CD4-positive, alpha-beta T cell treated with Interleukin-2 at 100 ng/mL for 4 hours (primary cell): ENCODE data around the gene FBXL5.

Experiments used
- DNase-seq: peaks from one replicate; pipeline ENCODE4 v3.0.0-alpha.2; 2020; ENCODE audit warnings: low spot score

Gene FBXL5

GRCh38 chr4:15676039-15676438 is 20.9 kb upstream of the FBXL5 start:
- DNase-seq, result no peak

- no peak for DNase-seq
Measured at GRCh38 chr4:15675356-15675755, 20.2 kb upstream of the FBXL5 start.

GRCh38 chr4:15674926-15675325 is 19.8 kb upstream of the FBXL5 start:
- no peak for DNase-seq

GRCh38 chr4:15674046-15674445 is 18.9 kb upstream of the FBXL5 start:
- no peak for DNase-seq

GRCh38 chr4:15673337-15673736 is 18.2 kb upstream of the FBXL5 start:
- no peak for DNase-seq

GRCh38 chr4:15672101-15672500 is 16.9 kb upstream of the FBXL5 start:
- no peak for DNase-seq

- no peak for DNase-seq
Measured at GRCh38 chr4:15670576-15670975, 15.4 kb upstream of the FBXL5 start.

GRCh38 chr4:15668566-15669435 is 13.6 kb upstream of the FBXL5 start:
- DNase-seq, result no peak

- DNase-seq, result no peak
Measured at GRCh38 chr4:15667006-15667405, 11.8 kb upstream of the FBXL5 start.

GRCh38 chr4:15665753-15666365 is 10.7 kb upstream of the FBXL5 start:
- no peak for DNase-seq

GRCh38 chr4:15659768-15660570 is 4.8 kb upstream of the FBXL5 start:
- DNase-seq, result no peak

- no peak for DNase-seq
Measured at GRCh38 chr4:15658781-15659180, 3.6 kb upstream of the FBXL5 start.

GRCh38 chr4:15658136-15658770 is 3.1 kb upstream of the FBXL5 start:
- DNase-seq, result no peak

GRCh38 chr4:15657366-15657765 is 2.2 kb upstream of the FBXL5 start:
- DNase-seq, result no peak

GRCh38 chr4:15656038-15656470 is 897 bp upstream of the FBXL5 start:
- no peak for DNase-seq

- peak; percentile 26 for DNase-seq
Measured at GRCh38 chr4:15654593-15655222, 449 bp downstream of the FBXL5 start.

- peak; percentile 40 for DNase-seq
Measured at GRCh38 chr4:15653864-15654592, 1.1 kb downstream of the FBXL5 start.

- no peak for DNase-seq
Measured at GRCh38 chr4:15653420-15653819, 1.7 kb downstream of the FBXL5 start.

- no peak for DNase-seq
Measured at GRCh38 chr4:15652841-15653240, 2.3 kb downstream of the FBXL5 start.

- no peak for DNase-seq
Measured at GRCh38 chr4:15652191-15652590, 3.0 kb downstream of the FBXL5 start.

GRCh38 chr4:15651676-15652075 is 3.5 kb downstream of the FBXL5 start:
- DNase-seq, result no peak
